ENCODE data around the gene GGA2.
"Not testable (repeated sequence)": the region's sequence is repeated elsewhere in the genome, so short reads cannot be mapped to it uniquely, and the experiment has no call there.

Gene GGA2

GRCh38 chr16:23504453-23505179 lies 5.7 kb downstream of the GGA2 start:
- DNase-seq (ENCODE audit: low read depth in 1 of 2, low spot score in 1 of 2), result peak; percentile 11 to 47

- no peak for DNase-seq (ENCODE audit: low read depth in 1 of 2, low spot score in 1 of 2)
These were observed 6.2 kb downstream of the GGA2 start for GRCh38 chr16:23504076-23504452.

- no peak for DNase-seq (ENCODE audit: low read depth in 1 of 2, low spot score in 1 of 2)
These were observed 7.8 kb downstream of the GGA2 start for GRCh38 chr16:23502466-23502865.

- DNase-seq (ENCODE audit: low read depth in 1 of 2, low spot score in 1 of 2), result no peak
These were observed 9.0 kb downstream of the GGA2 start for GRCh38 chr16:23501291-23501690.

GRCh38 chr16:23500862-23501225 lies 9.4 kb downstream of the GGA2 start:
- no peak for DNase-seq (ENCODE audit: low read depth in 1 of 2, low spot score in 1 of 2)

GRCh38 chr16:23500212-23500861 lies 10.0 kb downstream of the GGA2 start:
- no peak for DNase-seq (ENCODE audit: low read depth in 1 of 2, low spot score in 1 of 2)

- no peak for DNase-seq (ENCODE audit: low read depth in 1 of 2, low spot score in 1 of 2)
These were observed 10.5 kb downstream of the GGA2 start for GRCh38 chr16:23499801-23500200.

GRCh38 chr16:23498863-23499262 lies 11.4 kb downstream of the GGA2 start:
- DNase-seq (ENCODE audit: low read depth in 1 of 2, low spot score in 1 of 2), result no peak

- DNase-seq (ENCODE audit: low read depth in 1 of 2, low spot score in 1 of 2), result no peak
These were observed 12.8 kb downstream of the GGA2 start for GRCh38 chr16:23497543-23497868.

- no peak for DNase-seq (ENCODE audit: low read depth in 1 of 2, low spot score in 1 of 2)
These were observed 13.3 kb downstream of the GGA2 start for GRCh38 chr16:23496821-23497542.

- DNase-seq (ENCODE audit: low read depth in 1 of 2, low spot score in 1 of 2), result no peak
These were observed 14.6 kb downstream of the GGA2 start for GRCh38 chr16:23495671-23496070.

GRCh38 chr16:23494188-23494587 lies 16.1 kb downstream of the GGA2 start:
- no peak for DNase-seq (ENCODE audit: low read depth in 1 of 2, low spot score in 1 of 2)

GRCh38 chr16:23491490-23492391 lies 18.6 kb downstream of the GGA2 start:
- DNase-seq (ENCODE audit: low read depth in 1 of 2, low spot score in 1 of 2), result no peak

GRCh38 chr16:23486480-23486879 lies 23.8 kb downstream of the GGA2 start:
- no peak for DNase-seq (ENCODE audit: low read depth in 1 of 2, low spot score in 1 of 2)

GRCh38 chr16:23485841-23486240 lies 24.5 kb downstream of the GGA2 start:
- DNase-seq (ENCODE audit: low read depth in 1 of 2, low spot score in 1 of 2), result no peak

- DNase-seq (ENCODE audit: low read depth in 1 of 2, low spot score in 1 of 2), result no peak
These were observed 25.1 kb downstream of the GGA2 start for GRCh38 chr16:23485257-23485614.

GRCh38 chr16:23484510-23485256 lies 25.6 kb downstream of the GGA2 start:
- no peak for DNase-seq (ENCODE audit: low read depth in 1 of 2, low spot score in 1 of 2)

- DNase-seq (ENCODE audit: low read depth in 1 of 2, low spot score in 1 of 2), result not testable (repeated sequence)
These were observed 26.8 kb downstream of the GGA2 start for GRCh38 chr16:23483492-23483891.

- DNase-seq (ENCODE audit: low read depth in 1 of 2, low spot score in 1 of 2), result no peak
These were observed 27.5 kb downstream of the GGA2 start for GRCh38 chr16:23482778-23483177.

GRCh38 chr16:23480257-23480656 lies 30.0 kb downstream of the GGA2 start:
- DNase-seq (ENCODE audit: low read depth in 1 of 2, low spot score in 1 of 2), result no peak

- no peak for DNase-seq (ENCODE audit: low read depth in 1 of 2, low spot score in 1 of 2)
These were observed 31.2 kb downstream of the GGA2 start for GRCh38 chr16:23479138-23479537.
